GM12891 (cell line): ENCODE results near the gene KCMF1.

Experiments used
- POLR2A ChIP-seq: IDR thresholded peaks from 2 replicates; pipeline ENCODE4 v1.6.1; 2011; ENCODE audit warnings: low read depth, low read length, control low read depth
- POLR2AphosphoS5 ChIP-seq: IDR thresholded peaks from 2 replicates; pipeline ENCODE4 v1.6.1; 2011; ENCODE audit warnings: low read depth, low read length, control low read depth

DNA sequence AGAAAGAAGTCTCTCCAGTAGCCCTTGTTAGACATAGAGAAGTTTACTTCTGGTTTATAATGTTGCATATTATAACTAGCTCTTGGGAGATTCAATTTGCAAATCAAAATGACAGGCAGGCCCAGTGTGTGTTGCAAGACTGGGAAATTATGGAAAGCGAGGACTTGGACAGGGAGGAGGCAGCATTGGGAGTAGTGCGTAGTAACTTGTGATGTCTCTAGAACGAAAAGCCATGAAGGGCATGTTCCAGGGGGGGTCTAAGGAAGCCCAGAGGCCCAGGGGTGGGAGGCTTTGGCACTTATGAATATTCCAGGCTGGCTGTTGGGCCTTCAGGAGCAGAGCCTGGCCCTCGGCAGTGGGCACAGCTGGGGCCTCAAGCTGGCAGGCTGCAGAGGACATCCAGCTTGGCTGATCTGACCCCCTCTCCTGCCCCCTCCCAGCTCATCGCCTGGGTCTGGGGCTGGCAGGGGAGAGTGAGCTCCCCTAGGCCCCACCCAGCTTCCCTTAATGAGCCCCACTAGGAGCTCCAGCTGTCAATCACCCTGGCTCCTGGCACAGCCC lies 107.0 kb downstream of the KCMF1 start:
- TF ChIP-seq POLR2AphosphoS5 = no peak
- TF ChIP-seq POLR2A = no peak
